ENCODE measurements around the gene SARS1. TPM values are rescaled to one million over a fixed set of nuclear protein-coding genes. Genes with fewer than 3 reads are reported as not detected.

Gene SARS1
- polyA plus RNA-seq, 1 of the 3 experiments (the other 2 are of a cell fraction) = 98.3 TPM

DNA sequence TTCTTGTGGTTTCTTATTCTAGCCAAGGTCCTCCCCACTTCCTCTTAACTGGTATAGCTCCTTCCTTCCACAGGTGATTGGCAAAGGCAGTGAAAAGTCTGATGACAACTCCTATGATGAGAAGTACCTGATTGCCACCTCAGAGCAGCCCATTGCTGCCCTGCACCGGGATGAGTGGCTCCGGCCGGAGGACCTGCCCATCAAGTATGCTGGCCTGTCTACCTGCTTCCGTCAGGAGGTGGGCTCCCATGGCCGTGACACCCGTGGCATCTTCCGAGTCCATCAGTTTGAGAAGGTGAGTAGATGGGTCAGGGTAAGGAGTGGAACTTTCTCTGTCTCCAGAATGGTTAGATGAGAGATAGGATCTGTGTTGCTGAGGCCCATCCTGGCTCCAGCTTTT lies 21.4 kb downstream of the SARS1 start:
- H3K79me2 ChIP-seq (ENCODE audit: insufficient read depth) = no peaks in the 10 kb centered on the region
- no peak overlapping the region; a peak in 1 of 4 replicates for H3K27ac ChIP-seq (ENCODE audit: low read depth in 2 of 2, low read length in 1 of 2)
- no peak overlapping the region for H3K4me3 ChIP-seq (ENCODE audit: low read depth in 2 of 2, low read length in 1 of 2)
- no peaks in the 10 kb centered on the region for H4K20me1 ChIP-seq (ENCODE audit: insufficient read depth)
- no peaks in the 10 kb centered on the region for H3K27me3 ChIP-seq (ENCODE audit: insufficient read depth)
- ChIA-PET CTCF (interaction anchor here (0.6 to 2.7 kb wide), 4 partner anchors 11 to 29 kb away, joined by 3 to 15 read pairs (median 5); partner anchors contain the start of gene CELSR2), POLR2A (no interaction called here)
- H3K9me2 ChIP-seq = no peaks in the 10 kb centered on the region
- WGBS (ENCODE audit: low lambda C conversion rate) = 96% methylated on average over 7 of the region's 7 CpGs
- TF ChIP-seq, protein P1, sequence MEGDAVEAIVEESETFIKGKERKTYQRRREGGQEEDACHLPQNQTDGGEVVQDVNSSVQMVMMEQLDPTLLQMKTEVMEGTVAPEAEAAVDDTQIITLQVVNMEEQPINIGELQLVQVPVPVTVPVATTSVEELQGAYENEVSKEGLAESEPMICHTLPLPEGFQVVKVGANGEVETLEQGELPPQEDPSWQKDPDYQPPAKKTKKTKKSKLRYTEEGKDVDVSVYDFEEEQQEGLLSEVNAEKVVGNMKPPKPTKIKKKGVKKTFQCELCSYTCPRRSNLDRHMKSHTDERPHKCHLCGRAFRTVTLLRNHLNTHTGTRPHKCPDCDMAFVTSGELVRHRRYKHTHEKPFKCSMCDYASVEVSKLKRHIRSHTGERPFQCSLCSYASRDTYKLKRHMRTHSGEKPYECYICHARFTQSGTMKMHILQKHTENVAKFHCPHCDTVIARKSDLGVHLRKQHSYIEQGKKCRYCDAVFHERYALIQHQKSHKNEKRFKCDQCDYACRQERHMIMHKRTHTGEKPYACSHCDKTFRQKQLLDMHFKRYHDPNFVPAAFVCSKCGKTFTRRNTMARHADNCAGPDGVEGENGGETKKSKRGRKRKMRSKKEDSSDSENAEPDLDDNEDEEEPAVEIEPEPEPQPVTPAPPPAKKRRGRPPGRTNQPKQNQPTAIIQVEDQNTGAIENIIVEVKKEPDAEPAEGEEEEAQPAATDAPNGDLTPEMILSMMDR (IDR thresholded peaks at IDR 0.05) = no peak
- no peaks in the 10 kb centered on the region for H3K9me3 ChIP-seq
- H3K9ac ChIP-seq = no peak overlapping the region
- no peak for DNase-seq
- H3K4me2 ChIP-seq = no peak overlapping the region
- H3K4me1 ChIP-seq (ENCODE audit: control insufficient read depth in 1 of 2, insufficient read depth in 2 of 2, low read depth in 1 of 2, low read length in 1 of 2) = peaks cover 0 to 4% of the 10 kb centered on the region in 2 experiments; a peak in 2 of 4 replicates
- peaks cover 55 to 76% of the 10 kb centered on the region in 2 experiments for H3K36me3 ChIP-seq (replicated peaks in 1 of 2; ENCODE audit: control insufficient read depth in 1 of 2, insufficient read depth in 2 of 2, low read length in 1 of 2)
- peaks cover 8% of the 10 kb centered on the region for H3F3A ChIP-seq (replicated peaks; ENCODE audit: insufficient read depth)
- H2AFZ ChIP-seq (ENCODE audit: low read depth) = no peak overlapping the region

- Histone ChIP-seq H3K4me1 (ENCODE audit: control insufficient read depth in 1 of 2, insufficient read depth in 2 of 2, low read depth in 1 of 2, low read length in 1 of 2) (peaks cover 11 to 14% of the 10 kb centered on the region in 2 experiments; a peak in 2 of 4 replicates), H3K9ac (no peak overlapping the region), H3K27ac (ENCODE audit: low read depth in 2 of 2, low read length in 1 of 2) (no peak overlapping the region), H3K4me2 (no peak overlapping the region), H3K9me3 (no peaks in the 10 kb centered on the region), H3K36me3 (replicated peaks in 1 of 2; ENCODE audit: control insufficient read depth in 1 of 2, insufficient read depth in 2 of 2, low read length in 1 of 2) (peaks cover 37 to 59% of the 10 kb centered on the region in 2 experiments), H3K27me3 (ENCODE audit: insufficient read depth) (no peaks in the 10 kb centered on the region), H3K79me2 (ENCODE audit: insufficient read depth) (no peaks in the 10 kb centered on the region), H4K20me1 (ENCODE audit: insufficient read depth) (no peaks in the 10 kb centered on the region), H2AFZ (ENCODE audit: low read depth) (no peak overlapping the region), H3F3A (replicated peaks; ENCODE audit: insufficient read depth) (peaks cover 8% of the 10 kb centered on the region), H3K4me3 (ENCODE audit: low read depth in 2 of 2, low read length in 1 of 2) (no peak overlapping the region), H3K9me2 (no peaks in the 10 kb centered on the region)
- ChIA-PET CTCF (interaction anchor here (0.6 to 4.3 kb wide), 8 partner anchors 14 to 161 kb away, joined by 3 to 21 read pairs (median 3); partner anchors contain the start of gene SORT1), POLR2A (no interaction called here)
- WGBS (ENCODE audit: low lambda C conversion rate) = 97% methylated on average over 3 of the region's 3 CpGs
- no peak for DNase-seq
- TF ChIP-seq FOSL2 (IDR thresholded peaks at IDR 0.05; ENCODE audit: borderline replicate concordance, low read depth) (no peak), MEF2A (IDR thresholded peaks at IDR 0.05; ENCODE audit: borderline replicate concordance, low read depth) (no peak), NRF1 (IDR thresholded peaks at IDR 0.05; ENCODE audit: low read depth, low read length) (no peak), RFX5 (IDR thresholded peaks at IDR 0.05; ENCODE audit: low read length) (no peak), RCOR1 (IDR thresholded peaks at IDR 0.05; ENCODE audit: low read length) (no peak), SIN3A (IDR thresholded peaks at IDR 0.05; ENCODE audit: borderline replicate concordance, low read depth, low read length) (no peak), TEAD4 (IDR thresholded peaks at IDR 0.05; ENCODE audit: borderline replicate concordance, insufficient read depth) (no peak)
- TF ChIP-seq, protein P2, sequence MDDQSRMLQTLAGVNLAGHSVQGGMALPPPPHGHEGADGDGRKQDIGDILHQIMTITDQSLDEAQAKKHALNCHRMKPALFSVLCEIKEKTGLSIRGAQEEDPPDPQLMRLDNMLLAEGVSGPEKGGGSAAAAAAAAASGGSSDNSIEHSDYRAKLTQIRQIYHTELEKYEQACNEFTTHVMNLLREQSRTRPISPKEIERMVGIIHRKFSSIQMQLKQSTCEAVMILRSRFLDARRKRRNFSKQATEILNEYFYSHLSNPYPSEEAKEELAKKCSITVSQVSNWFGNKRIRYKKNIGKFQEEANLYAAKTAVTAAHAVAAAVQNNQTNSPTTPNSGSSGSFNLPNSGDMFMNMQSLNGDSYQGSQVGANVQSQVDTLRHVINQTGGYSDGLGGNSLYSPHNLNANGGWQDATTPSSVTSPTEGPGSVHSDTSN (IDR thresholded peaks at IDR 0.05) = no peak
- TF ChIP-seq, protein P3, sequence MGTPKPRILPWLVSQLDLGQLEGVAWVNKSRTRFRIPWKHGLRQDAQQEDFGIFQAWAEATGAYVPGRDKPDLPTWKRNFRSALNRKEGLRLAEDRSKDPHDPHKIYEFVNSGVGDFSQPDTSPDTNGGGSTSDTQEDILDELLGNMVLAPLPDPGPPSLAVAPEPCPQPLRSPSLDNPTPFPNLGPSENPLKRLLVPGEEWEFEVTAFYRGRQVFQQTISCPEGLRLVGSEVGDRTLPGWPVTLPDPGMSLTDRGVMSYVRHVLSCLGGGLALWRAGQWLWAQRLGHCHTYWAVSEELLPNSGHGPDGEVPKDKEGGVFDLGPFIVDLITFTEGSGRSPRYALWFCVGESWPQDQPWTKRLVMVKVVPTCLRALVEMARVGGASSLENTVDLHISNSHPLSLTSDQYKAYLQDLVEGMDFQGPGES (IDR thresholded peaks at IDR 0.05; ENCODE audit: low read depth, low read length) = no peak
- TF ChIP-seq, protein P1 (IDR thresholded peaks at IDR 0.05) = no peak
Measured at GRCh38 chr1:109237512-109237911, 23.8 kb downstream of the SARS1 start.
